ENCODE results near the gene AKAP13.
"Not testable (repeated sequence)": the region's sequence is repeated elsewhere in the genome, so short reads cannot be mapped to it uniquely, and the experiment has no call there.

Gene AKAP13

DNA sequence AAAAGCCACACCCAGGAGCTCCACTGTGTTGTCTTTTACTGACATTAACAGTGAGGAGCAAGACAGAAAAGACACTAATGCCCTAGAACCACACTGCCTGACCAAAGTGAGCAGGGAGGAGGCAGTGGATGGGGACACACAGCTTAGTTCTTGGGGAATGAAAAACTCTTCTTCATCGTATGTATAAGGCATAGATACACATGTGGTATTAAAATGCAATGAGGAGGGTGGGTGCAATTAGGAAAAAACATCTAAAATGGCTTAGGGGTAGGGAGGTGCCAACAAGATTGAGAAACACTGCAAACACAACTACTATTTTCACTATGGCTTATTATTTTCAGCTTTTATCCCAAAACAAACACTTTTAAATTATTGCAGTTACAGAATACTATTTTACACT lies 398.8 kb downstream of the AKAP13 start:
- DNase-seq, result no peak

DNA sequence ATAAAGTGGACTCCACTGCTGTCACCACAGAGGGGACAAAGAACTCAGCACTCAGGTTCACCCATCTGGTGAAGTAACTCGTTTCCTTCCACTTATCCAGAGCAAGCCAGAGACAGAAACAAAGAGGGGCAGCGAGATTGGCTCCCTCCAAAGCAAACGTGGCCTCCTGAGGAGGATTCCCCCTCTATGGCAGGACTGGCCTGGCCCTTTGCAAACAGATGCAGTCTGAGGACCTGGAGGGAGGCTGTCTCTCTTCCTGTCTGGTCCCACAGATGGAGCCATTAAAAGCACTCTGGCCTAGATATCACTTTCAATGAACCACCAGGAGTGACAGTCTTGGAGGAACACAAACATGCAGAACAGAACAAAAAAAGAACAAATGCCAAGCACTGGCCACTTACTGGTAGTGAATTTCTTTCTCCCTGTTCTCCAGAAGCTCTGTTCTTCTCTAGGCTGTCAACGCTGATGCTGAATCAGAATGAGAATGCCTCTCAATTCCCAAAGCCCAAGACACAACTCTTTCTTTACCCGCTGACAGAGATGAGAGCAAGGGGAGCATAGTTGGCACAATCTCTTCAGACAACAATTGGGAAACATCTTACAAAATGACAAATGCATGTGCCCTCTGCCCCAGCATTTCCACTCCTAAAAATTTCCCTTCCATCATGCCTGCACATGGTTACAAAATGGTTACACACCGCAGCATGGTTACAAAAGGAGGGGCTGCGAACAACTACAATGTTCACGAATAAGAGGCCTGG lies 400.0 kb downstream of the AKAP13 start:
- no peak for DNase-seq

DNA sequence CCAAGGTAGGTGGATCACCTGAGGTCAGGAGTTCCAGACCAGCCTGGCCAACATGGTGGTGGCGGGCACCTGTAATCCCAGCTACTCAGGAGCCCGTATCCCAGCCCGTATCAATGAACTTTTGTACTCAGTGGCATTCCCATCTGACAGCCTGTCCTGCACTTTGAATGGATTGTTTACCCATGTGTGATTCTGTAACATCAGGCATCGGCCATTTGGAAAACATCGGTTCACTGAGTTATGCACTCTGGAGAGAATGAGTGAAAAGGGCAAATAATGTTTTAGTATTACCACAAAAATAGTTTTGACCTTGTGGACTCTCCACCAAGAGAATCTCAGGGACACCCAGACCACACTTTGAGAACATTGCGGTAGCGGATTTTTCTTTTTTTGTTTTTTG lies 400.7 kb downstream of the AKAP13 start:
- no peak for DNase-seq

- DNase-seq, result no peak
Observed at GRCh38 chr15:85782064-85782463, 401.7 kb downstream of the AKAP13 start.

DNA sequence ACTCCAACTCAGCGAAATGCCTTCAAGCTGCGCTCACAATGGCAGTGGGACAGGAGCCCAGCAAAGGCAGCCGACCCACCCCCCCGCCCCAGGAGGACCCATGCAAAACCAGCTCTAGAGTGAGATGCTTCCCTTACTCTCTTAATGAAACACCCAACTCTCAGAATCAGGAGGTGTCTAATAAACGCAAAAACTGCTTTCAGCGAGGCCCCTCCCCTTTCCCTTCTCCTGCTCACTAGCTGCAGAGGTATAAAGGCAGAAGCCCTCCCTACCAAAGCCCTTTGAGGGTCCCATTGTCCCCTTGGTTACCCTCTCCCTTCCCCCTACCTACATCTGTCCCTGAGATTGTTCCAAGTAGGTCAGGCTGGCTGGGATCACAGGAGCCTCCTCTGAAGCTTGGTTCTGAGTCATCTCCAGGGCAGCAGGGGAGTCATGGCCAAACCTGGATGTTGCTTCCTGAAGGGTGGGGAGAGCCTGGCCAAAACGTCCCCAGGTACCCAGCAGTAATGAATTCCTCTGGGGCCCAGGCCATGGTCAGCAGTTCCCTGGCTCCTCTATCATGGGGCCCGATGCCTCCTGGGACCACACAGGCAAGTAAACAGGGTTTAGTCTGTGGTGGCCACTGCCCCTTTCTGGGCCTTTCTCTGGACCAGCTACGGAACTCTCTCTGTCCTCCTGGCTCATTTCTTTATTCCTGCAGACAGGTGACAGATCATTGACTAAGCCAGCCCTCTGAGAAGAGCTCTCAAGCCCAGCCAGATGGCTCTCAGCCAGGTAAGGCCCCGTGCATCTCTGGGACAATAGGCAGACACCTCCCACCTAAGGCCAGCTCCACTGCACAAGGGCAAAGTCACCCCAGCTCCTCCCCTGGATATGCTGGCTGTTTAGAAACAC lies 405.7 kb downstream of the AKAP13 start:
- no peak for DNase-seq

DNA sequence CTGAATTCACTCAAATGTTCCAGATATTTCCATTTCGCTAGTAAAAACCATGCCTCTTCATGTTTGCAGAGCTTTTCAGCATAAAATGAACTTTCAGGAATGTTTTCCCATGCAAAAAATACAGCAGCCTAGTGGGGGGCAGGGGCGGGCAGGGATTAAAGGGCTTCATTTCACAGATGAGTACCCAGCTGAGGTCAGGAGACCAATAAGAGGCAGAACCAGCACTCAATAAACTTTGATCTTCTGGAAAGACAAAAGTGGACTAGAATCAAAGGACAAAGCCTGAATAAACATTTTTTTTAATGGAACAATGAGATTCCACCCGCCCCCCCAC lies 406.3 kb downstream of the AKAP13 start:
- DNase-seq, result no peak

DNA sequence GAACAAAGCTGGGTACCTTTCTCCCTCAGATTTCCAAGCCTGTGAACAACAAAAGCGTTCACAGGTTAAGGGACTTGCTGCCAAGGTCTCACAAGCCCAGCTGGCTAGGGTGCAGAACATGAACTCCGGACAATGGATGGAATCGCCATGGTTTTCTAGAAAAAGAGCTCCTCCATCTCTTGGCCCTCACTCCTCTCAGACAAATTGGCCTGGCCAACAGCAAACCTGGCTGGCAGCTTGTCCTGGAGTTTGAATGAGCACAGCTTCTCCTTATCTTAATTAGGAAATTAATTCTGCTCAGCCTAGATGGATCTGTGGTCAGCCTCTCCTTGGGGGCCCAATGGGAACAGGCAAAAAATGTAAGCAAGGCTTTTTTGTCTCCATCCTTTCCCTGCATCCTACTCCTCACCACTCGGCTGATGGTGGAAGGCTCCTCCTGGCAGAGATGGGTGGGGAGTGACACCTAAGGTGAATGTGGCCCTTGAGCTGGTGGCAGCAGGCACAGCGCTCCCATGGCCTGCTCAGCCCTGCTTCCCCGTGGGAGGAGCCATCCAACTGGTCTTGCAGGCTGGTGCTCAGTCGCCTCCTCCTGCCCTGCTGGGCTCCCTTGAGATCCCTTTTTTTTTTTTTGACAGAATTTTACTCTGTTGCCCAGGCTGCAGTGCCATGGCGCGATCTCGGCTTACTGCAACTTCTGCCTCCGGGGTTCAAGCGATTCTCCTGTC lies 408.5 kb downstream of the AKAP13 start:
- no peak for DNase-seq

DNA sequence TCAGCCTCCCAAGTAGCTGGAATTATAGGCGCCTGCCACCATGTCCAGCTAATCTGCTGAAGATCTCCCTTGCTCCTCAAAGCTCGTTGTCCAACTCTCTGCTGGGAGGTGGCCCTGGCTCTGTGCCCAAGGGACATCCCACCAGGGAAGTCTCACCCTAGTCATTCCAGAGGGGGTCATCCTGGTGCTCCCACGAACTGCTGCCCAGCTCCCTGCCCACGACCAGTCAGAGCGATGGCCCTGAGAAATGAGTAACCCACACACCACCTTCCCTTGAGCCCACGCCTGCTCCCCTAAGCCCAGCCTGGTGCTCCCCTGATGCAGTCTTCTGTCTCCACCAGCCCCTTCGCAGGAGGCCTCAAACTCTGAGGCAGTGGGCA lies 409.1 kb downstream of the AKAP13 start:
- DNase-seq, result no peak

- DNase-seq, result no peak
Observed at GRCh38 chr15:85792102-85792731, 411.8 kb downstream of the AKAP13 start.

- DNase-seq, result peak; percentile 40
Observed at GRCh38 chr15:85792912-85793590, 412.6 kb downstream of the AKAP13 start.

DNA sequence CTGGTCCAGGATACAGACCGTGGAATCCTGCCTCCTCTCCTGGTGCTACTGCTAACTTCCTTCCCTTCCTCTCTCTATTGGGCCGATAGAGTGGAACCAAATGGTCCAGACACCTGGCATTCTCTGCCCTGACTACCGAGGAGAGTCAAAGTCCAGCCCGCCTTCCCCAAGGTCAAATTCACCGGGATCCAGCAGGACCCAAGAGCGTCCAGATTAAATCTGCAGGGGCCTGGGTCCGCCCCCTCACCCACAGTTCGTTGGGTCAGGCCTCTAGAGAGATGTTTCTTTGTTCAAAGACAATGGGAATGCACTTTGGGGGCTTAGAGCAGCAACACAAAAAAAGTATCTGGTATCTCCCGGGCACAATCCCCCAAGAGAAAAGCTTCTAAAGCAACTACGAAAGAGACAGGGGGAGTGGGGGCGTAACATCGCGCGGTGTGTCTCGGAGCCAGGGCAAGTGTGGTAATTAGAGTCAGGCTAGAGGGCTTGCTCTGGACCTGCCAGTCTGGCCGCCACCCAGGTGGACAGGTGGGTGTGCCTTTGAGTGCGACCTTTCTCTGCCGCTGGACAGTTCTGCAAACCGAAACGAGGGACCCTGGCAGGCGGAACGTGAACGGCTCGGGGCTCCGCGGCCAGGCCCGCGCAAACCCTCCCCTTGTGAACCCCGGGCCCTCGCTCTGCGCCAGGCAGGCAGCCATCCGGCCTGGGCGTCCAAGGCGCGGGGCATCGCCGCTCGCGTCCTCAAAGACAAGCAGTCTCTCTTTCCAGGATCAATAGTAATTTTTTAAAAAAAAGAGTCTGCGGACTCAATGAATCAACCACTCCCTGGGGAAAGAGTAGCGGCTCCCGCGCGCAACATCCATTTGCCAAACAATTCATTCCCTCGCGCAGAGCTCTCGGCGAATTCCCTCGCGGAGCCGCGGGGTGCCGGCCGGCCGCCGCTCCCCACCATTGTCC lies 413.5 kb downstream of the AKAP13 start:
- peak; percentile 29 for DNase-seq

DNA sequence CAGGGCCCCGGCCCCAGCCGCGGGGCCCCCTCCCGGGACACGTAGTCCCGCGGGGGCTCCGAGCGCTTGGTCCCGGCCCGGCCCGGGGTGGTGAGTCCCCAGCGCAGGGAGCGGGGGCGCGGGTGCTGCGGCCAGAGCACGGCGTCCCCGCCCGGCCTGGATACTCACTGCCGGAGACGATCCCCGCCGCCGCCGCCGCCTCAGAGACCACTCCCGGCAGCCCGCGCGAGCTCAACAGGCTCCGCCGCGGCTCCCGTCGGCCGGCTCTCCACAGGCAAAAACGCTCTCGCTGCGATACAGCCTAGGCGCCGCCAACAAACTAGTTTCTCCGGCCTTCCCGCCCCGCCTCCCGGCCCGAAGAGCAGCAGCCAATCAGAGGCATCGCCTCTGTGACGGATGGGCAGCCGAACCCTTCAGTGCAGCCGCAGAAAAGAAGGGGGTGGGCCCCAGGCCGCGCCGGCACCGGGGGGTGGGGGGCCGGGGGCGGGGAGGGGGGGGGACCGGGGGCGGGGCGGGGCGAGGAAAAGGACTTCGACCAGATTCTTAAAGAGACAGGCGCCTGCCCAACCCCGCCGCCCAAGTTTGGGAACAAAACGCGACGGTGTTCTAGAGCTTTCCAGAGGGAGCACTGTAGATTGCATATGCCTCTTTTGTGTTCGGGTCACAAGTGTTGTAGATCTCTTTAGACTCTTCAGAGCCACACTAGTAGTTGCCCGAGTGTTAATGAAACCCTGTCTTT lies 414.4 kb downstream of the AKAP13 start, which contains the start of gene KLHL25:
KLHL25 (minus strand) TSS at position 328 of the 739 bp plus-strand sequence. CDS start 25,115 bp downstream, outside the sequence.
- DNase-seq, result peak; percentile 96

- DNase-seq, result no peak
Observed at GRCh38 chr15:85795337-85796305, 415.2 kb downstream of the AKAP13 start.

DNA sequence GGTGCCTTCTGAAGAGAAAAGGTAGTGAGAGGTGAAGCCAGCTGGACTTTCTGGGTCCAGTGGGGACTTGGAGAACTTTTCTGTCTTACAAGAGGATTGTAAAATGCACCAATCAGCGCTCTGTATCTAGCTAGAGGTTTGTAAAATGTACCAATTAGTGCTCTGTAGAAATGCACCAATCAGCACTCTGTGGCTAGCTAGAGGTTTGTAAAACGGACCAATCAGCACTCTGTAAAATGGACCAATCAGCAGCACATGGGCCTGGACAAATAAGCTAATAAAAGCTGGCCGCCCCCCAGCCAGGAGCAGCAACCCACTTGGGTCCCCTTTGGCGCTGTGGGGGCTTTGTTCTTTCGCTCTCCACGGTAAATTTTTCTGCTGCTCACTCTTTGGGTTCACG lies 416.0 kb downstream of the AKAP13 start:
- DNase-seq, result not testable (repeated sequence)

Data from CD4-positive, alpha-beta T cell treated with Interleukin-17A for 1 hour (primary cell).